ENCODE results near the gene CGRRF1.

The CGRRF1 gene, protein sequence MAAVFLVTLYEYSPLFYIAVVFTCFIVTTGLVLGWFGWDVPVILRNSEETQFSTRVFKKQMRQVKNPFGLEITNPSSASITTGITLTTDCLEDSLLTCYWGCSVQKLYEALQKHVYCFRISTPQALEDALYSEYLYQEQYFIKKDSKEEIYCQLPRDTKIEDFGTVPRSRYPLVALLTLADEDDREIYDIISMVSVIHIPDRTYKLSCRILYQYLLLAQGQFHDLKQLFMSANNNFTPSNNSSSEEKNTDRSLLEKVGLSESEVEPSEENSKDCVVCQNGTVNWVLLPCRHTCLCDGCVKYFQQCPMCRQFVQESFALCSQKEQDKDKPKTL

GRCh38 chr14:54509546-54510501 lies at the start of gene CGRRF1:
Gene CGRRF1 (plus strand): TSS chr14:54509906. CDS start chr14:54509960, 54 bp downstream.
- peak; percentile 97 for DNase-seq (ENCODE audit: low spot score)

GRCh38 chr14:54462048-54462447 lies 47.7 kb upstream of the CGRRF1 start:
- no peak for DNase-seq (ENCODE audit: low spot score)

DNA sequence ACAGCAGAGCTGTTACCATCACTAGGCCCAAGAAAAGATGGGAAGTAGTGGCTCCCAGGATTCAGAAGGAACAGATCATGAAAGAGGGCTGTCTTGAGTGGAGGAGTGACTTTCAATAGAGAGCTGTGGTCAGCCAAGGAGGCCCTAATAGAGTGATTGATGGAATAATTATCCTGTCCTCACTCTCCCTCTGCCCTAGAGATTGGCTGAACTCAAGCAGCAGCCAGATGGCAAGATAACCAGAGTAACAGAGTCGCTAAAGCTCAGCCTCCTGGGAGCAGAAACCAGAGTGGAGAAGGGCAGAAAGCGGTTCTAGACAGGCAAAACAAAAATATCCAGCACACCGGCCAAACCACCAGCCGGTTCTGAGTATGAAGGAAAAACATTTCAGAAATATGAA lies 44.1 kb upstream of the CGRRF1 start:
- DNase-seq (ENCODE audit: low spot score), result no peak

GRCh38 chr14:54467280-54467679 lies 42.4 kb upstream of the CGRRF1 start:
- DNase-seq (ENCODE audit: low spot score), result no peak

GRCh38 chr14:54470701-54471100 lies 39.0 kb upstream of the CGRRF1 start:
- DNase-seq (ENCODE audit: low spot score), result no peak

GRCh38 chr14:54471641-54472040 lies 38.1 kb upstream of the CGRRF1 start:
- DNase-seq (ENCODE audit: low spot score), result no peak

DNA sequence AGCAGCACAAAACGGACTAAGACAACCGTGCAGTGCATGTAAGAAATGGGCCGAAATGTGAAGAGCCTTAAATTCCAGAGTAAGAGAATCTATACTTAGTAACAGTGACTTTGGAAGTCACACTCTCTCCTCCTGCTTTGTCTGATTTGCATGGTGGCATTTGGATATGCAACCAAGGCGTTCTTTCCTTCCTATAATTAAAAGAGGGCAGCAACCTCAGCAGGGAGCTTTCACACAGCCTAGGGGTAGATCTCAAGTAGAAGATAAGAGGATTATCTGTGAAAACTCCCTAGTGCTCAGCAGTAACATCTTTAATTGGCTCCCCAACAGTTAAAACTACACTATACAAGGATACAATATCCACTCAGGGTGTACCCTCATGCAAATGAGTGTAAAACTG lies 37.4 kb upstream of the CGRRF1 start:
- no peak for DNase-seq (ENCODE audit: low spot score)

- DNase-seq (ENCODE audit: low spot score), result no peak
Measured at GRCh38 chr14:54474232-54474793, 35.4 kb upstream of the CGRRF1 start.

GRCh38 chr14:54475187-54475899 lies 34.4 kb upstream of the CGRRF1 start:
- no peak for DNase-seq (ENCODE audit: low spot score)

DNA sequence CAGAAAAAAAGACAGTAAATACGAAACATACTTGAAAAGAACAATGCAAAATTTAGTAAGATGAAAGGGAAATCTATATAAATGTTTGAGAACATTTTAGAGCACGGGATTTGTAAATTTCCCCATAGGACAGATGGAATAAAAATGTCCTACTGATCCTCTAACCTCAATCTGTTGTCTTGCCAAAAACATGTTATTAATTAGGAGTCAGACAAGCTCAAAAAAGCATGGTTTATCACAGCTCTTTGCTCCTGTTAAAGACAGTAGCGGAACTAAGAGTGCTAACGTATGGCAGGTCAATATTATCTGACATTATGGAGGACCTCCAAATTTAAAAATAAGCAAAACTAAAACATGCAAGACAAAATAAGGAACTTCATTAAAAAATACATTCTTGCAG lies 33.8 kb upstream of the CGRRF1 start:
- DNase-seq (ENCODE audit: low spot score), result no peak

DNA sequence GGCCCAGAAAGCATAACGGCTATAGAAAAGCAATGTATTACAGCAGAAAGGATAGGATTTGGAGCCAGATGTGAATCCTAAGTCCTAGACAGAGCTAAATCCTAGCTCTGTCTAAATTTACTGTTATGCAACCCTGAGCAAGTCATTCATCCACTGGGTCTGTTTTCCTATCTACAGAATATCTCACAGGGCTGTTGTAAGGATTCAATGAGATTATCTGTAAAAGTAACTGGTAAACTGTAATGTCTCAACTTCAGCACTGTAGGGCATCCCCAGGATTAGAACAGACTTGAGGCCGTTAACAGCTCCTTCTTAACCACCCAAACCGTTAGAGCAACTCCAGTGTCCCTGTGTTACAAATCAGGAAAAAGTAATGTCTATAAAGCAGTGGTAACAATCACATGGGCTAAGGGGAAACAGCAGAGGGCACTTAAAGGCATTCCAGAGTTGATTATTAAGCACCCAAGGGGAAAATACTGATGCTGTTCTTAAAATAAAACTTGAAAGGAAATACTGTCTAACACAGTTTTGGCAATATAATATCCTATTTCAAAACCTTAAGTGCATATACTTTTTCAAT lies 31.0 kb upstream of the CGRRF1 start:
- DNase-seq (ENCODE audit: low spot score), result no peak

GRCh38 chr14:54480830-54481562 lies 28.7 kb upstream of the CGRRF1 start:
- DNase-seq (ENCODE audit: low spot score), result no peak

DNA sequence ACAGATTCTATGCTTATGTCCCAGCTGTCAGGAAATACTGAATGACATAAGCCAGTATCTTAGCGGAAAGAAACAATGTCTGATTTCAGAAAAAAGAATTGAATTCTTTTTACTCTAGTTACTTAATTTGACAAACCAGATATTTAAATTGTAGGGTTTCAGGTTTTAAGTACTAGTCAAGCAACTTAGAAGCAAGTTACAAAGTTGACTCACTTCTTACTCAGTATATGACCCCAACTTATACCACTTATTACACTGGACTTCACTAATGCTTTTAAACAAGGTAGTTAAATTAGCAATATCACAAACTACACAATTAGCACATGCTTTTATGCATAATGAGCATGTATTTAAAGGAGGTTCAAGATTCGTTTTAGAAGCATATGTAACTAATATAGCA lies 28.0 kb upstream of the CGRRF1 start:
- DNase-seq (ENCODE audit: low spot score), result no peak

DNA sequence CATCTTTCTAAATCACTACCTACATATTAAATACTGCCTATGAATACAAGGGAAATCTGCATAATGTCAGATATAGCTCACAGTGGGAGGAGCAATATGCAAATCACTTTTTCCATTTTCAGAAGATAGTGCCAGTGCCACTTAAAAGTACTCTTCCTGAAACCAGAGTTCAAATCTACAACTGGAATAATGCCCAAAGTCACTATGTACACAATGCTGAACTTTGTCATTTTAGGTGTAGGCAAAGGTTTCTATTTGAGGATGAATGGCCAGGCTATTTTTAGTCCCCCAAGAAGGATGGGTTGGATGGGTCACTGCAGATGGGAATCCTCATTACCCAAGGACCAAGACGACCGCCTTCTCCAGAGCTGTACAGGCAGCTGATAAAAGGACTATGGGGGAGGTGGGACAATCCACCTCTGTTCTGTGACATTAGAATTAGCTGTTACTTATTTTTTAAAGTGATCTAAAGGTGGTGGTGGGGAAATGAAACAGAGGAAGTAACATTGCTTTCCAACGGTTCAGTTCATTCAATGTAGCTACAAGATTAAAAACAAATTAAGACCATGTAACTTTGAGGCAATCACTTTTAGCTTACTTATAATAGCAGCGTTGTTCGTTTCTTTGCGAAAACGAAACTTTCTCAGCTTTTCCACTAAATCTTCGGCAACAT lies 26.5 kb upstream of the CGRRF1 start:
- no peak for DNase-seq (ENCODE audit: low spot score)

- DNase-seq (ENCODE audit: low spot score), result no peak
Measured at GRCh38 chr14:54483846-54484245, 25.9 kb upstream of the CGRRF1 start.

- no peak for DNase-seq (ENCODE audit: low spot score)
Measured at GRCh38 chr14:54486685-54487084, 23.0 kb upstream of the CGRRF1 start.

DNA sequence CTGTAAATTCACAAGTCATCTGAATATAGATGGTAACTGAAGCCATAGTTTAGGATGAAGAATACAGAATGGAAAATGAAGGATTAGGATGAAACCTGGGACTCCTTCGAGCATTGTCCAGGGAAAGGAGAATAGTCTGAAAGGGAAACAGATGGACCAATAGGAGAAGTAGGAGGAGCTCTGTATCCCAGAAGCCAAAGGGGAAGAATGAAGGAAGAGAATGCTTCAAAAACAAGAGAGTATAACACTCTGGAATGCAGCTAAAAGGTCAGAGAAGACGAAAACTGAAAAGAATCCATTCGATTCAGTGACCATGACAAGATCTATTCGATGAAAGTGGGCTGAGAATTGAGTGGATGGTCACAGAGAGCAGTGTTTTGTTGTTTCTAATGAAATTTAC lies 21.9 kb upstream of the CGRRF1 start:
- peak; percentile 47 for DNase-seq (ENCODE audit: low spot score)

- DNase-seq (ENCODE audit: low spot score), result peak; percentile 34
Measured at GRCh38 chr14:54488318-54488645, 21.4 kb upstream of the CGRRF1 start.

- peak; percentile 77 for DNase-seq (ENCODE audit: low spot score)
Measured at GRCh38 chr14:54488646-54489317, 20.9 kb upstream of the CGRRF1 start, which contains the start of gene GMFB. Gene GMFB (minus strand): TSS chr14:54488980. CDS start chr14:54488927, 53 bp downstream.

DNA sequence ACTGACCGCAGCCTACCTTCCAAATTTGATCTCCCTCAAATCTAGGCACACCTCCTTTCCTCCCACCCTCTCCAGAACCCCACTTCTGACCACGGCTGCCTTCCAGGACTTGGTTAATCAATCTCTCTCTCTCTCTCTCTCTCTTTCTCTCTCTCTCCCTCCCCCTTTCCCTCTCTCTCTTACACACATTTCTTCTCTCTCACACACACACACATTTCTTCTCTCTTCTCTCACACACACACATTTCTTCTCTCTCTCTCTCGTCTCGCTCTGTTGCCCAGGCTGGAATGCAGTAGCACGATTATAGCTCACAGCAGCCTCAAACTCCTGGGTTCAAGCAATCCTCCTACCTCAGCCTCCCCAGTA lies 20.4 kb upstream of the CGRRF1 start:
- no peak for DNase-seq (ENCODE audit: low spot score)

Data from pons (tissue), 1 donor.